RWPE2 (cell line): ENCODE results near the gene MINDY4B.
A peak's percentile ranks its signal among the peaks of the same experiment; 100 is the strongest.

ENCODE experiments used
- ATAC-seq: fragments of 200-7000 bp; cut with Tn5 transposase; 3 replicates; pipeline ENCODE4 v1.9.1; 2021; ENCODE audit warnings: low read depth
- DNase-seq: peaks from one replicate; pipeline ENCODE4 v3.0.0-alpha.2; 2020; ENCODE audit warnings: low spot score
- H3K27ac ChIP-seq: fragments of 450-650 bp; 2 replicates; pipeline ENCODE4 v1.5.1; 2017; ENCODE audit warnings: mild to moderate bottlenecking; ENCODE audit not compliant: poor library complexity, severe bottlenecking
- H3K27me3 ChIP-seq: fragments of 250-450 bp; sonication (Bioruptor Pico); 2 replicates; pipeline ENCODE4 v1.5.1; 2021; ENCODE audit warnings: mild to moderate bottlenecking, moderate library complexity; ENCODE audit not compliant: insufficient read depth, poor library complexity, severe bottlenecking
- H3K36me3 ChIP-seq: fragments of 250-450 bp; sonication (Bioruptor Pico); 2 replicates; pipeline ENCODE4 v1.5.1; 2020; ENCODE audit warnings: low read depth, mild to moderate bottlenecking, moderate library complexity
- H3K4me1 ChIP-seq: fragments of 250-450 bp; sonication (Bioruptor Pico); 2 replicates; pipeline ENCODE4 v1.5.1; 2021; ENCODE audit warnings: mild to moderate bottlenecking, moderate library complexity; ENCODE audit not compliant: insufficient read depth, poor library complexity, severe bottlenecking
- H3K4me3 ChIP-seq: fragments of 250-450 bp; sonication (Bioruptor Pico); 2 replicates; pipeline ENCODE4 v1.5.1; 2021; ENCODE audit warnings: mild to moderate bottlenecking, moderate library complexity; ENCODE audit not compliant: severe bottlenecking
- H3K9me3 ChIP-seq: fragments of 250-450 bp; sonication (Bioruptor Pico); 2 replicates; pipeline ENCODE4 v1.5.1; 2021; ENCODE audit warnings: mild to moderate bottlenecking, moderate library complexity; ENCODE audit not compliant: severe bottlenecking
- CTCF ChIP-seq: fragments of 450-650 bp; IDR thresholded peaks from one replicate; pipeline ENCODE4 v1.5.1; 2017; ENCODE audit warnings: mild to moderate bottlenecking, moderate library complexity; ENCODE audit not compliant: poor library complexity, severe bottlenecking

Gene MINDY4B

GRCh38 chr3:150844484-150844883 lies 60.8 kb downstream of the MINDY4B start:
- Histone ChIP-seq H3K27me3 (no peaks in the 10 kb centered on the region), H3K27ac (no peak overlapping the region), H3K4me3 (no peak overlapping the region), H3K9me3 (no peaks in the 10 kb centered on the region), H3K36me3 (no peaks in the 10 kb centered on the region), H3K4me1 (no peaks in the 10 kb centered on the region)
- no peak for TF ChIP-seq CTCF
- DNase-seq (no peak), ATAC-seq (0 out of 3 replicates have a peak, but pooled peaks have one; percentile 25)

GRCh38 chr3:150843241-150843640 lies 62.0 kb downstream of the MINDY4B start:
- Histone ChIP-seq H3K9me3 (no peaks in the 10 kb centered on the region), H3K27ac (no peak overlapping the region), H3K27me3 (peaks cover 6% of the 10 kb centered on the region), H3K36me3 (no peaks in the 10 kb centered on the region), H3K4me3 (no peak overlapping the region), H3K4me1 (no peaks in the 10 kb centered on the region)
- no peak for ATAC-seq
- no peak for TF ChIP-seq CTCF
- no peak for DNase-seq

GRCh38 chr3:150840802-150841515 lies 64.3 kb downstream of the MINDY4B start:
- TF ChIP-seq CTCF: no peak
- Histone ChIP-seq H3K27me3 (peaks cover 6% of the 10 kb centered on the region), H3K36me3 (no peaks in the 10 kb centered on the region), H3K4me3 (no peak overlapping the region), H3K4me1 (no peaks in the 10 kb centered on the region), H3K9me3 (no peaks in the 10 kb centered on the region), H3K27ac (no peak overlapping the region)
- DNase-seq (no peak), ATAC-seq (no peak)

GRCh38 chr3:150830745-150831144 lies 74.5 kb downstream of the MINDY4B start:
- Histone ChIP-seq H3K36me3 (no peaks in the 10 kb centered on the region), H3K9me3 (no peaks in the 10 kb centered on the region), H3K4me3 (no peak overlapping the region), H3K4me1 (no peaks in the 10 kb centered on the region), H3K27me3 (no peaks in the 10 kb centered on the region), H3K27ac (no peak overlapping the region)
- no peak for DNase-seq
- no peak for ATAC-seq
- no peak for TF ChIP-seq CTCF

- DNase-seq (no peak), ATAC-seq (peak; percentile 38; the same call in 1 of the 3 replicates)
- Histone ChIP-seq H3K36me3 (no peaks in the 10 kb centered on the region), H3K27me3 (no peaks in the 10 kb centered on the region), H3K4me1 (no peaks in the 10 kb centered on the region), H3K9me3 (no peaks in the 10 kb centered on the region), H3K27ac (no peak overlapping the region), H3K4me3 (no peak overlapping the region)
- peak; percentile 37 for TF ChIP-seq CTCF
These were observed 75.1 kb downstream of the MINDY4B start for GRCh38 chr3:150830094-150830681.
